B cell (primary cell): ENCODE data around the gene CLSTN2.

ENCODE experiments used
- EZH2 ChIP-seq: IDR thresholded peaks from 2 replicates; pipeline ENCODE4 v1.6.1; 2012; ENCODE audit warnings: borderline replicate concordance, low read depth, mild to moderate bottlenecking, moderate library complexity, low read length; ENCODE audit not compliant: insufficient read depth, poor library complexity, severe bottlenecking
- TF ChIP-seq, protein P1 (sequence below): fragments of 200-600 bp; IDR thresholded peaks from one replicate; pipeline ENCODE4 v1.8.0; 2022; ENCODE audit warnings: antibody characterized with exemption, mild to moderate bottlenecking

DNA sequence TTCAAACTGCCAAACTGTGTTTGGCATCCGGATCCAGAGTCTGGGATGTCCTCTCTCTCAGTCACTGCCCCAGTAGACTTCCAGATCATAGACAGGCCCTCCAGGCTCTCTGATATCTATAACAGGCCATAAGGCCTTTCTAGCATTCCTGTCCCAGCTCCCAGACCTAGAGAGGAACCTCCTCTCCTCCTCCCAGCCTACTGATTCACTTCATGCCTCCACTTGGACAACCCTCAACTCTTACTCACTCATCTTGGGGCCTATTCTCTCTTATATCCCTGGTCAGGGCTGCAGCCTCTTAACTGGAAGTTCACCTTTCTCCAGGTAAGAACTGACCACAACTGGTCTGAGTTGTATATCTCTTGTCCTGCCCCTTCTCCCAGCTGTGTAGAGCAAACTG, 489.2 kb downstream of the CLSTN2 start:
- no peak for TF ChIP-seq EZH2
- TF ChIP-seq, protein P1, sequence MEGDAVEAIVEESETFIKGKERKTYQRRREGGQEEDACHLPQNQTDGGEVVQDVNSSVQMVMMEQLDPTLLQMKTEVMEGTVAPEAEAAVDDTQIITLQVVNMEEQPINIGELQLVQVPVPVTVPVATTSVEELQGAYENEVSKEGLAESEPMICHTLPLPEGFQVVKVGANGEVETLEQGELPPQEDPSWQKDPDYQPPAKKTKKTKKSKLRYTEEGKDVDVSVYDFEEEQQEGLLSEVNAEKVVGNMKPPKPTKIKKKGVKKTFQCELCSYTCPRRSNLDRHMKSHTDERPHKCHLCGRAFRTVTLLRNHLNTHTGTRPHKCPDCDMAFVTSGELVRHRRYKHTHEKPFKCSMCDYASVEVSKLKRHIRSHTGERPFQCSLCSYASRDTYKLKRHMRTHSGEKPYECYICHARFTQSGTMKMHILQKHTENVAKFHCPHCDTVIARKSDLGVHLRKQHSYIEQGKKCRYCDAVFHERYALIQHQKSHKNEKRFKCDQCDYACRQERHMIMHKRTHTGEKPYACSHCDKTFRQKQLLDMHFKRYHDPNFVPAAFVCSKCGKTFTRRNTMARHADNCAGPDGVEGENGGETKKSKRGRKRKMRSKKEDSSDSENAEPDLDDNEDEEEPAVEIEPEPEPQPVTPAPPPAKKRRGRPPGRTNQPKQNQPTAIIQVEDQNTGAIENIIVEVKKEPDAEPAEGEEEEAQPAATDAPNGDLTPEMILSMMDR: no peak
